GM23338 (cell line): ENCODE results near the gene DENND1B. TPM values are rescaled to one million over a fixed set of nuclear protein-coding genes. Genes with fewer than 3 reads are reported as not detected.

Experiments
- ATAC-seq: fragments of 200-7000 bp; cut with Tn5 transposase; 3 replicates; pipeline ENCODE4 v1.9.1; 2020
- DNase-seq: peaks from one replicate; pipeline ENCODE4 v3.0.0-alpha.2; 2015; ENCODE audit warnings: low spot score
- H2AFZ ChIP-seq: fragments of 200-600 bp; sonication (generic); 2 replicates; pipeline ENCODE4 v1.8.0; 2016; ENCODE audit warnings: antibody characterized with exemption, mild to moderate bottlenecking, moderate library complexity
- H3F3A ChIP-seq: fragments of 200-600 bp; sonication (generic); replicated peaks from 2 replicates; pipeline ENCODE4 v1.8.0; 2017; ENCODE audit warnings: antibody characterized with exemption, mixed run types, low read depth
- H3K27ac ChIP-seq: fragments of 200-600 bp; sonication (generic); 2 replicates; pipeline ENCODE4 v1.6.1; 2016; ENCODE audit warnings: low read depth
- H3K27me3 ChIP-seq: fragments of 200-600 bp; sonication (generic); 2 replicates; pipeline ENCODE4 v1.8.0; 2016; ENCODE audit warnings: mild to moderate bottlenecking, mixed run types, moderate library complexity; ENCODE audit not compliant: insufficient read depth
- H3K36me3 ChIP-seq: fragments of 200-600 bp; sonication (generic); 2 replicates; pipeline ENCODE4 v1.8.0; 2016; ENCODE audit warnings: mild to moderate bottlenecking; ENCODE audit not compliant: insufficient read depth
- H3K4me1 ChIP-seq: fragments of 200-600 bp; sonication (generic); 2 replicates; pipeline ENCODE4 v1.8.0; 2016; ENCODE audit warnings: mild to moderate bottlenecking, moderate library complexity; ENCODE audit not compliant: insufficient read depth
- H3K4me2 ChIP-seq: fragments of 200-600 bp; sonication (generic); 2 replicates; pipeline ENCODE4 v1.7.1; 2017; ENCODE audit warnings: mixed run types
- H3K4me3 ChIP-seq: fragments of 200-600 bp; sonication (generic); 2 replicates; pipeline ENCODE4 v1.6.1; 2016; ENCODE audit warnings: mixed run types
- H3K79me2 ChIP-seq: fragments of 200-600 bp; sonication (generic); replicated peaks from 2 replicates; pipeline ENCODE4 v1.8.0; 2017; ENCODE audit warnings: mild to moderate bottlenecking; ENCODE audit not compliant: insufficient read depth
- H3K9me2 ChIP-seq: fragments of 200-600 bp; sonication (generic); 2 replicates; pipeline ENCODE4 v1.8.0; 2017; ENCODE audit not compliant: insufficient read depth
- H4K20me1 ChIP-seq: fragments of 200-600 bp; sonication (generic); replicated peaks from 2 replicates; pipeline ENCODE4 v1.8.0; 2017; ENCODE audit warnings: mild to moderate bottlenecking; ENCODE audit not compliant: insufficient read depth
- H3K27ac Mint-ChIP-seq: 2 replicates; pipeline ENCODE4 v1.8.0; 2020; ENCODE audit warnings: inconsistent platforms, mild to moderate bottlenecking, moderate library complexity, mixed read lengths
- H3K27me3 Mint-ChIP-seq: 3 replicates; pipeline ENCODE4 v1.8.0; 2022; ENCODE audit warnings: low read depth, mild to moderate bottlenecking, moderate library complexity, mixed read lengths, inconsistent platforms; ENCODE audit not compliant: insufficient read depth, poor library complexity
- H3K36me3 Mint-ChIP-seq: 3 replicates; pipeline ENCODE4 v1.8.0; 2021; ENCODE audit warnings: low read depth, mild to moderate bottlenecking, inconsistent platforms, moderate library complexity, mixed read lengths
- H3K4me1 Mint-ChIP-seq: 3 replicates; pipeline ENCODE4 v1.8.0; 2020; ENCODE audit warnings: mild to moderate bottlenecking, inconsistent platforms, mixed read lengths
- H3K4me3 Mint-ChIP-seq: 3 replicates; pipeline ENCODE4 v1.8.0; 2021; ENCODE audit warnings: moderate library complexity, mild to moderate bottlenecking, inconsistent platforms, mixed read lengths
- H3K9me3 Mint-ChIP-seq: 3 replicates; pipeline ENCODE4 v1.8.0; 2020; ENCODE audit warnings: moderate library complexity, mild to moderate bottlenecking, inconsistent platforms, mixed read lengths
- CREB1 ChIP-seq: fragments of 250-450 bp; sonication (Bioruptor Pico); IDR thresholded peaks from 2 replicates; pipeline ENCODE4 v1.5.0; 2020; ENCODE audit warnings: low read depth, mild to moderate bottlenecking, moderate library complexity
- CTCF ChIP-seq, 2 experiments: fragments of 200-600 bp in 1 of 2; sonication (generic) in 1 of 2; conservative IDR thresholded peaks; 2 replicates each; pipeline versions ENCODE4 v1.5.1 to v1.6.1; 2016 to 2017; ENCODE audit warnings: antibody characterized with exemption in 2 of 2, low read depth in 2 of 2, mild to moderate bottlenecking in 2 of 2, moderate library complexity in 1 of 2
- EZH2 ChIP-seq: fragments of 200-600 bp; sonication (generic); IDR thresholded peaks from one replicate; pipeline ENCODE4 v1.8.0; 2017; ENCODE audit warnings: antibody characterized with exemption, mild to moderate bottlenecking, low read depth; ENCODE audit not compliant: unreplicated experiment
- EZH2phosphoT487 ChIP-seq: fragments of 200-600 bp; sonication (generic); IDR thresholded peaks from one replicate; pipeline ENCODE4 v1.8.1; 2018; ENCODE audit warnings: antibody characterized with exemption; ENCODE audit not compliant: unreplicated experiment
- NANOG ChIP-seq: IDR thresholded peaks from 2 replicates; pipeline ENCODE4 v1.6.1; 2016; ENCODE audit warnings: antibody characterized with exemption, borderline replicate concordance
- POLR2AphosphoS5 ChIP-seq: IDR thresholded peaks from 2 replicates; pipeline ENCODE4 v1.6.1; 2016; ENCODE audit warnings: antibody characterized with exemption, low read depth
- REST ChIP-seq: IDR thresholded peaks from one replicate; pipeline ENCODE4 v1.6.1; 2018; ENCODE audit warnings: antibody characterized with exemption; ENCODE audit not compliant: unreplicated experiment
- STAT1 ChIP-seq: IDR thresholded peaks from one replicate; pipeline ENCODE4 v1.6.1; 2016; ENCODE audit warnings: antibody characterized with exemption; ENCODE audit not compliant: unreplicated experiment
- ZNF114 ChIP-seq: fragments of 250-450 bp; sonication (Bioruptor Pico); IDR thresholded peaks from 2 replicates; pipeline ENCODE4 v1.5.0; 2020; ENCODE audit warnings: mild to moderate bottlenecking, moderate library complexity
- ZNF331 ChIP-seq: fragments of 250-450 bp; sonication (Bioruptor Pico); IDR thresholded peaks from 2 replicates; pipeline ENCODE4 v1.5.0; 2020; ENCODE audit warnings: low read depth, mild to moderate bottlenecking, moderate library complexity
- ZNF462 ChIP-seq: fragments of 250-450 bp; sonication (Bioruptor Pico); IDR thresholded peaks from 2 replicates; pipeline ENCODE4 v1.5.0; 2020; ENCODE audit warnings: mild to moderate bottlenecking, moderate library complexity
- polyA plus RNA-seq: library from polyadenylated mRNA; unstranded; fragments of >200 nt; fragmentation: Nextera tagmentation; extraction: Ambion mirVana; gene quantifications from 2 replicates; pipeline ENCODE4 v1.2.1, GENCODE V29; 2016
- total RNA-seq: library from RNA; depleted of rRNA; stranded (reverse); fragments of >200 nt; shearing (Covaris generic); gene quantifications from 2 replicates; pipeline ENCODE4 v1.2.3, GENCODE V29; 2014

The DENND1B gene
- total and polyA plus RNA-seq, 2 experiments from 2014 or later = 4.3 to 5.2 TPM

- ATAC-seq (no peak), DNase-seq (no peak)
- H3K27me3 Mint-ChIP-seq = no peaks in the 10 kb centered on the region
- no peak overlapping the region for H3K4me3 Mint-ChIP-seq
- Histone ChIP-seq H3K27me3 (no peaks in the 10 kb centered on the region), H3K9me2 (no peaks in the 10 kb centered on the region), H3K27ac (no peak overlapping the region), H3K79me2 (no peaks in the 10 kb centered on the region), H3F3A (no peaks in the 10 kb centered on the region), H3K36me3 (no peaks in the 10 kb centered on the region), H2AFZ (no peak overlapping the region), H4K20me1 (no peaks in the 10 kb centered on the region; the same call in 1 of the 2 replicates), H3K4me3 (no peak overlapping the region), H3K4me1 (no peaks in the 10 kb centered on the region), H3K4me2 (no peak overlapping the region)
- no peaks in the 10 kb centered on the region for H3K4me1 Mint-ChIP-seq
- peaks cover 3% of the 10 kb centered on the region; the same call in 2 of the 3 replicates for H3K9me3 Mint-ChIP-seq
- TF ChIP-seq EZH2 (no peak), CTCF (conservative IDR thresholded peaks at IDR 0.05; ENCODE audit: low read depth in 2 of 2) (no peak), STAT1 (no peak), CREB1 (CRISPR knock-in tag) (no peak), POLR2AphosphoS5 (no peak), ZNF331 (CRISPR knock-in tag) (no peak)
- no peaks in the 10 kb centered on the region for H3K36me3 Mint-ChIP-seq
- H3K27ac Mint-ChIP-seq = no peak overlapping the region
Measured at GRCh38 chr1:197745911-197746310, 29.4 kb downstream of the DENND1B start.

GRCh38 chr1:197744979-197745378 is 30.3 kb downstream of the DENND1B start:
- no peaks in the 10 kb centered on the region; the same call in 1 of the 2 replicates for H4K20me1 ChIP-seq
- Mint-ChIP-seq H3K36me3 (no peaks in the 10 kb centered on the region), H3K27me3 (no peaks in the 10 kb centered on the region), H3K27ac (no peak overlapping the region), H3K9me3 (peaks cover 3% of the 10 kb centered on the region; the same call in 2 of the 3 replicates), H3K4me1 (peaks cover 3% of the 10 kb centered on the region; the same call in 2 of the 3 replicates), H3K4me3 (no peak overlapping the region)
- H3K27ac ChIP-seq = no peak overlapping the region
- no peaks in the 10 kb centered on the region for H3K4me1 ChIP-seq
- DNase-seq = no peak
- ATAC-seq = no peak
- H3K27me3 ChIP-seq = no peaks in the 10 kb centered on the region
- H3F3A ChIP-seq = no peaks in the 10 kb centered on the region
- no peak overlapping the region for H3K4me2 ChIP-seq
- no peaks in the 10 kb centered on the region for H3K9me2 ChIP-seq
- no peaks in the 10 kb centered on the region for H3K79me2 ChIP-seq
- no peak overlapping the region for H2AFZ ChIP-seq
- H3K4me3 ChIP-seq = no peak overlapping the region
- no peaks in the 10 kb centered on the region for H3K36me3 ChIP-seq
- TF ChIP-seq POLR2AphosphoS5 (no peak), CREB1 (CRISPR knock-in tag) (no peak), EZH2phosphoT487 (no peak), NANOG (no peak), REST (no peak), ZNF462 (no peak), ZNF331 (CRISPR knock-in tag) (no peak), ZNF114 (CRISPR knock-in tag) (no peak)
